Muscle of back (tissue), 11 donors: Measurements from ENCODE around the gene DDX52. TPM values are rescaled to one million over a fixed set of nuclear protein-coding genes. Genes with fewer than 3 reads are reported as not detected.
"Not testable (repeated sequence)": the region's sequence is repeated elsewhere in the genome, so short reads cannot be mapped to it uniquely, and the experiment has no call there.

Experiments
- DNase-seq, 3 donors: peaks; one replicate each; pipeline versions ENCODE4 v3.0.0 to v3.0.0-alpha.2; 2013
- polyA plus RNA-seq, 10 donors: library from polyadenylated mRNA; unstranded; fragments of 120-200 nt; gene quantifications; one replicate each; pipeline ENCODE4 v1.2.1, GENCODE V29; 2013; ENCODE audit not compliant: insufficient read length in 10 of 10

The DDX52 gene
- polyA plus RNA-seq, 10 donors, result 14.3 to 25.6 (median 18.8) TPM

DNA sequence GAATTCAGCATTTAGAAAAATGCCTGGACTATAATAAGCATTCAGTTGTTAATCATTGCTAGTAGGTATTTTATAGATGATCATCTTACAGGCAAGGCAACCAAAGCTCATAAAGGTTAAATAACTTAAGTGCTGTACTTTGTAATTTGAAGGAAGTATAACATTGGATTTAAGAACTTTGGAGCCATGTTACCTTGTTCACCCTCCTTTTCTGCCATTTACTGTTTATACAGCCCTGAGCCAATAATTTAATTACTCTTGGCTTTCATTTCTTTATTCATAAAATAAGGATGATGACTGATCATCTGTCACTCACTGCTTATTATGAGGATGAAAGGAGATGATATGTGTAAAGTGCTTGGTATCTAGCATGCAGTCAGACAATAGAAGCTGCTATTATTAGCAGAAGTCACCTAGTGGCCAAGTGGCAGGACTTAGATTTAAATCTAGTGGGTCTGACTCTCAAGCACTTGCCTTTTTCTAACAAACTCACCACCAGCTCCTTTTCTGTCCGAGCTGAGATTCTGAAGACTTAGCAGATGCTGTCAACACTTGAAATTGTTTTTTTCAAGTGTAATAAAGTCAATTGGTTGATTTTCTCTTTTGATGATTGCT lies 18.3 kb upstream of the DDX52 start:
- DNase-seq, result no peak

DNA sequence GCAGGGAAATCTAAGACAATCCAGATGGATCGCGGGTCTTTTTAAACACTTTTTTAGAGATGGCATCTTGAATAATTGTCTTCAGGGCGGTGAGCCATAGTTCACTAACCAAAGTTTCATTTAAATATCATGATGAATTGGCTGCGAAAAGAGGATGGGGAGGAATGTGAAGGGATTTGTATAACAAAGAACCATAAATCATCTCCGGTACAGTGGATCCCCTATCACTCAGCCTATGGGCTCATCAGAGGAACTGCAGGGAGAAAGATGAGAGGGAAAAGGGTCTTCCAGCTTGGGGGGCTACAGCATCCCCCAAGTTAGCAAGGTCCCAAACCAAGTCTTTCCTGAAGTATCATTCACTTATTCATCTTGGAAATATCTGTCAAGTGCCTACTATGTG lies 16.7 kb upstream of the DDX52 start:
- no peak for DNase-seq

DNA sequence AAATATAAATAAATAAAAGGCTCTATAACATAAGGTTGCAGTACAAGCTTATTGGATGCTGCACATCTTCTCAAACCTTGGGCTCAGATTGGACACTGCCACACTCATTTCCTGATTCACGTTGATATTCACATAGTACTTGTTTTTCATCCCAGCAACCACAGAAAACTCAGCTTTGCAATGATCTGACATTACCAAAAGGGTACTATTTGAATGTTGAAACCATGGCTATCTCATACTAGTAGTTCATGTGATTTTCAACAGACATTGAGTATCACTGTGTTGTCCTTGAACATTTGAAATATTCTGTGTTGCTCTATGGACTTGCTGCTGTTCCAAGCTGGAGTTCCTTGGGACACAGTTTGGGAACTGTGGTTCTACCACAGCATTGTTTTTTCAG lies 14.0 kb upstream of the DDX52 start:
- no peak for DNase-seq

GRCh38 chr17:37651849-37652248 lies 8.6 kb upstream of the DDX52 start:
- DNase-seq, result no peak

GRCh38 chr17:37650419-37651003 lies 7.3 kb upstream of the DDX52 start:
- peak; percentile 9 to 20 (median 15) for DNase-seq

DNA sequence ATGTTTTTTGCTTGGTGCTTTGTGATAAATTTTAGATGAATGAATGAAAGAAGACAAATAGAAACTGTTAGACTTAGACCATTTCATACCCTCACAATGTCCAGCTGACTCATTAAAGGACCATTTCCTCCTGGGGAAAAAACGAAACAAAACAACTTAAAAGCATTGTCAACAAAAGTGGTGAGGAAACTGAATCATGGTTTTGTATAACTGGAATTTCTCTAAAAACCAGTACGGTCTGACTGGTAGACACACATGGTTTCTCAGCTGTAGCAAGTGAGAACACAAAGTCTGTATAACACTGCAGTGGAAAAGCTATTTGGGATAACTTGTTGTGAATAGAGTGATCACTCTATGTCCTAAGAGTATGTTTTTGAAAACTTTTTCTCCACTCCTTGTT lies 5.3 kb upstream of the DDX52 start:
- no peak for DNase-seq

DNA sequence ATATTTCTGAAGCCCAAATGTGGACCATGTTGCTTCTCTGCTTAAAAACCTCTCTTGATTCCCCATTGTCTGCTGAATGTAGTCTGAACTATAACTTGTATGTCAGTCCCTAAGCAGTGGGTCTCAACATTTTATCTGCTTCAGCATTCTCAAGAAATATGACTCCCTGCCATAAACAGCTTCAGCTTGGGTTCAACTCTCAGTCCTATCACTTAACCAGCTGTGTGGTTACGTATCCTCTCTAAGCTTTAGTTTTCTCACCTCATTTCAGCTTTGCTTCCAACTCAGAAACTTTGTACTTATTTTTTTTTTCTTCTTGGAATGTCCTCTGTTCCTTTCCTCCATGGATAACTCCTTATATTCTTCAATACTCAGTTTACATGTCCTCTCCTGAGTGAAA lies 4.6 kb upstream of the DDX52 start:
- DNase-seq, result no peak

- peak; percentile 4 to 37 (median 6) for DNase-seq
Observed at GRCh38 chr17:37643869-37644268, 623 bp upstream of the DDX52 start.

GRCh38 chr17:37642681-37643080 lies 565 bp downstream of the DDX52 start:
- DNase-seq, result peak in 1 of 3 donors; percentile 7

DNA sequence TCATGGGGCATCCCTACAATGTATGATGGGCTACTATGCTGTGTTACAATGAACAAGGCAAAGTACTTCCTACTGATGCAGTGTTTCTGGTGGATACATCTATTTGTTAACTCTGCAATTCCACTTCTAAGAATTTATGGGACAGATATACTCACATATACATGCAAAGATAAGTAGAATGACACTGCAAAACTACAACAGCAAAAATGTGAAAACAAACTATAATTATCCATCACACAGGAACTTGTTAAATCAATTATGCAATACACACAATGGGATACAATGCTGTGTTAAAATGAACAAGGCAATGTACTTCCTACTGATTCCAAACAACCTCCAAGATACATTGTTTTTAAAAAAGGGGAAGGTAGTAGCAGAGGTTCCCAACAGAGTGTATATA lies 3.2 kb downstream of the DDX52 start:
- no peak for DNase-seq

- DNase-seq, result no peak
Observed at GRCh38 chr17:37637956-37638355, 5.3 kb downstream of the DDX52 start.

DNA sequence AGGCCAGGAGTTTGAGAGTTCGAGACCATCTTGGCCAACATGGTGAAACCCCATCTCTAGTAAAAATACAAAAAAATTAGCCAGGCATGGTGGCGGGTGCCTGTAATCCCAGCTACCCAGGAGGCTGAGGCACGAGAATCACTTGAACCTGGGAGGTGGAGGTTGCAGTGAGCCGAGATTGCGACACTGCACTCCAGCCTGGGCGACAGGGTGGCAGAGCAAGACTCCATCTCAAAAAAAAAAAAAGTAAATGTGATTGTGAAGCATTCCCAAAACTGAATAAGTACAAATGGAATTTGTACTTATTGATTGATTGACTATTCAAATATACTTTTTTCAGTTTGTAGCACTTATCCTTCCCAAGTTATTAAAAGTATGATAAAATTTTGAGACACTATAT lies 26.8 kb downstream of the DDX52 start:
- not testable (repeated sequence) for DNase-seq

DNA sequence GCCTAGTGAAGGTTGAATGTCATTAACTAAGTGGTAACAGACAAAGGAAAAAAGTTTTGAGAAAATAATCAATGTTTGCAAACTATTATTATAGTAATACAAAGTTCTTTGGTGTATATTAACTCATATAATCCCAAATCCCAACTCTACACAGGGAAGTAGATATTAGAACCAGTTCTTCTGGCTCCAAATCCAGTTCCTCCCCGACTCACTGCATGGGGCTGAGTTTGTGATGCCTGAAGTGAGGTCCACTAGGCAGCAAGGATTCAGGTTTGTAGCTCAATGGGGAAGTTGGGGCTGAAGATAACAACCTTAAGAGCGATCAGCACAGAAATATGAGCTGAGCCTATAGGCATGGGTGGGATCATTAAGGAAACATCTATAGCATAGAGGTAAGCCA lies 28.4 kb downstream of the DDX52 start:
- no peak for DNase-seq

- DNase-seq, result peak in 1 of 3 donors; percentile 29
Observed at GRCh38 chr17:37614391-37614790, 28.9 kb downstream of the DDX52 start.

DNA sequence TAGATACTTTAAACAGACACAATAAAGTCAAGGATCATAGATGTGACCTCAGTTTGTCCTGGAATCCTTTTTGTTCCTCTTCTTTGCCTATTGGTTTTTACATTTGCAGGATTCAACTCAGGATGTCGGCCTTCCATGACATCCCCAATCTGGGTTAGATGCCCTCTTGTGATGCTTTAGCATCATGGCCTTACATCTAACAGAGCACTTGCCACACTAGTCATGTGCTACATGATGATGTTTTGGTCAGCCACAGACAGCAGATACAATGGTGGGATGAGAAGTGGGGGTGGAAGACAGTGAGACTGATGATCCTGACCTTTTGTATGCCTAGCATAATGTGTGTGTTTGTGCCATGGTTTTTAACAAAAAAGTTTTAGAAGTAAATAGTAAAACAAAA lies 32.3 kb downstream of the DDX52 start:
- DNase-seq, result peak in 1 of 3 donors; percentile 1

- peak in 1 of 3 donors; percentile 1 for DNase-seq
Observed at GRCh38 chr17:37610041-37610420, 33.2 kb downstream of the DDX52 start.

DNA sequence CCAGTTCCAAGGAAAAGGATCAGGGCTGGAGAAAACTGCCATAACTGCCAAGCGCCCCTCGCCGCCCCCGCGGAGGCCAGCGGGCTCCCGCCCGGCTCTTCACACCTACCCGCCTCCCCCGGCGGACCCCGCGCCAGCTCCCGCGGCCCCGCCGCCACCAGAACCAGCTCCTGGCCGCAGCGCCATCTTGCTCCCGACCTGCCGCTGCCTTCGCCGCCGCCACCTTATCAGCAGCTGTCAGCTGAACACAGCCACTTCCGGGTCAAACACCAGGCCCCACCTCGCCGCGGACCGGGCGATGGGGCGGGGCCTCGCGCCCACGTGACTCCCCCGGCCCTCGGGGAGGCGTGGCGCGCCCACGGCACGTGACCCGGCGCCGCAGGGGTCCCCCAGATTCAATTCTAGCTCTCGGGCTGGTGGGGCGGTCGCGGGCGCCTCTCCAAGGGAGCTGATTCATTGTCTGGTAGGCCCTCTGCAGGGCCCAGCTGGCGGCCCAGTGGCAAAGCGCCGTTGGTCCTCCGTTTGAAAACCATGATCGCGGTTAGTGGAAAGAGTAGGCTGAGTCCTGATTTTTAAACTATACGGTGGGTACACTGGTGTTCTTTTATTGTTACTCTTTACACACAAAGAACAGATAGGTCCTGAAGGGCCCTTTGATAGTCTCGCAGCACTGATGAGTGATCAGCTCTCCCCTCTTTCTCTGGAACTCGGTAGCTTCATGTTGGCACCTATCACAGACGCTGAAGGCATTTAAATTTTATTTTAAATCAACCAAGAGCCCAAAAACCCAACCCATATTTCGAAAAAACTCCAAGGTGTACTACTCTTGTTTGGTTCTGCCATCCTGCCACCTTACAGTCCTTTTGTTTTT lies 33.8 kb downstream of the DDX52 start, which contains the start of gene SYNRG:
Gene SYNRG, minus strand, starts transcription at position 249 of the 871 bp plus-strand sequence. Its CDS starts 63 bp downstream, at position 186.
- DNase-seq, result peak; percentile 97 to 98 (median 97)

- peak in 2 of 3 donors; percentile 59 to 69 for DNase-seq
Observed at GRCh38 chr17:37608351-37609169, 34.7 kb downstream of the DDX52 start.

GRCh38 chr17:37607637-37608331 lies 35.5 kb downstream of the DDX52 start:
- no peak for DNase-seq

DNA sequence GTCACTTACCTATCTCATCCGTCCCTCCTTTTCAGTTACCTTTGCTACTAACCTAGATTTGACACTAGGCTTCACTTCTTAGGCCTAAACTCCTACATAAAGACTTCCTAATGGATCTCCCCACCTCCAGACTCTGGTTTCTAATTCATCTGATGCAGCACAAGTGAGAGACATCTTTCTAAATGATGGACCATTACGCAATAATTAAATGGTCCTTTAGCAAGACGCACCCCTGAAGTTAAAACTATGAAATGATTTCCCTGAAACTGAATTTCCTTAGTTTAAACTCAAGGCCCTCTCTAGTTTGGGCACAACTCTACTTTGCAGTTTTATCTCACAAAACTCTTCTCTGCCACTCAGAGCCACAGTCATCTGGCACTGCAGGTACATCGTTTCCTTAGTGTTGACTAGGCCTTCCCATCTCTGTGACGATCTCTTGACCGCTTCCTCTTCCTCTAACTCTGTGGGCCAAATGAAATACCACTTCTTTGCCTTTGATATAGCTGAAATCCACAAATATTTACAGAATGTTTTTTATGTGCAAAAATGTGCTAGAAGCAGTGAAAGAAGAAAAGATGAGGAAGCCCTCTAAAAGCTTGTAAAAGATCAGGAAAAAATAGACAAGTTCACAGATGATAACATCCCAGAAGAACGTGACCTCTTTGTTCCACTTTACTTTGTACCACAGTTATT lies 37.3 kb downstream of the DDX52 start:
- DNase-seq, result no peak

GRCh38 chr17:37605081-37605480 lies 38.2 kb downstream of the DDX52 start:
- DNase-seq, result no peak
